ENCODE results near the gene BBS1.

BBS1 gene

DNA sequence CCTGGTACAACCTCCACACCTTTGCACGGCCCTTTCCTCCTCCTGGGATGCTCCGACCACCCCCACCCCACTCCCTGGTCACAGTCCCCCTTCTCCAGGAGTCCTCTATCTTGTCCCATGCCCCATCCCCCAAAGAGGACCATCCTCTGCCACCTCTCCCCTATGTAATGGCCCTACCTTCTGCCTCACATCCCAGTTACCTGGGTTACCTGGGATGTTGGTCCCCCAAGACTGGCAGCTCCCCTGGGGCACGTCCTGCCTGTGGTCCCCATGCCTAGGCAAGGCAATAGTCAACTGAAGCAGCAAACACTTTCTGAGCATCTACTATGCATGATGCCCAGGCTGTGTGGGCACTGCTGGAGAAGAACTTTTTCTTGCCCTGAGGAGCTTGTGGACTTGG, 45.0 kb downstream of the BBS1 start:
- Histone ChIP-seq H3K9ac (ENCODE audit: low read depth, low read length, poor library complexity, severe bottlenecking) (no peak overlapping the region), H3K36me3 (ENCODE audit: insufficient read depth, low read length) (no peaks in the 10 kb centered on the region), H3K27me3 (ENCODE audit: insufficient read depth, low read length, poor library complexity, severe bottlenecking) (no peaks in the 10 kb centered on the region), H4K20me1 (ENCODE audit: insufficient read depth, low read length, poor library complexity, severe bottlenecking) (no peaks in the 10 kb centered on the region), H3K9me2 (replicated peaks; ENCODE audit: low read depth, low read length) (no peaks in the 10 kb centered on the region), H2AFZ (ENCODE audit: low read length) (no peak overlapping the region), H3K4me2 (ENCODE audit: low read depth, low read length, poor library complexity, severe bottlenecking) (no peak overlapping the region), H3K9me3 (ENCODE audit: insufficient read depth, low read depth, low read length) (no peaks in the 10 kb centered on the region), H3K4me3 (ENCODE audit: low read length, poor library complexity, severe bottlenecking) (no peak overlapping the region), H3K4me1 (ENCODE audit: insufficient read depth, low read length, poor library complexity, severe bottlenecking) (no peaks in the 10 kb centered on the region), H3K79me2 (ENCODE audit: insufficient read depth, low read length) (no peaks in the 10 kb centered on the region), H3F3A (ENCODE audit: low read depth) (no peaks in the 10 kb centered on the region)
- TF ChIP-seq EZH2phosphoT487 (IDR thresholded peaks at IDR 0.05; ENCODE audit: borderline replicate concordance) = no peak
- TF ChIP-seq, protein P1, sequence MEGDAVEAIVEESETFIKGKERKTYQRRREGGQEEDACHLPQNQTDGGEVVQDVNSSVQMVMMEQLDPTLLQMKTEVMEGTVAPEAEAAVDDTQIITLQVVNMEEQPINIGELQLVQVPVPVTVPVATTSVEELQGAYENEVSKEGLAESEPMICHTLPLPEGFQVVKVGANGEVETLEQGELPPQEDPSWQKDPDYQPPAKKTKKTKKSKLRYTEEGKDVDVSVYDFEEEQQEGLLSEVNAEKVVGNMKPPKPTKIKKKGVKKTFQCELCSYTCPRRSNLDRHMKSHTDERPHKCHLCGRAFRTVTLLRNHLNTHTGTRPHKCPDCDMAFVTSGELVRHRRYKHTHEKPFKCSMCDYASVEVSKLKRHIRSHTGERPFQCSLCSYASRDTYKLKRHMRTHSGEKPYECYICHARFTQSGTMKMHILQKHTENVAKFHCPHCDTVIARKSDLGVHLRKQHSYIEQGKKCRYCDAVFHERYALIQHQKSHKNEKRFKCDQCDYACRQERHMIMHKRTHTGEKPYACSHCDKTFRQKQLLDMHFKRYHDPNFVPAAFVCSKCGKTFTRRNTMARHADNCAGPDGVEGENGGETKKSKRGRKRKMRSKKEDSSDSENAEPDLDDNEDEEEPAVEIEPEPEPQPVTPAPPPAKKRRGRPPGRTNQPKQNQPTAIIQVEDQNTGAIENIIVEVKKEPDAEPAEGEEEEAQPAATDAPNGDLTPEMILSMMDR (conservative IDR thresholded peaks at IDR 0.05; ENCODE audit: low read length) = no peak

DNA sequence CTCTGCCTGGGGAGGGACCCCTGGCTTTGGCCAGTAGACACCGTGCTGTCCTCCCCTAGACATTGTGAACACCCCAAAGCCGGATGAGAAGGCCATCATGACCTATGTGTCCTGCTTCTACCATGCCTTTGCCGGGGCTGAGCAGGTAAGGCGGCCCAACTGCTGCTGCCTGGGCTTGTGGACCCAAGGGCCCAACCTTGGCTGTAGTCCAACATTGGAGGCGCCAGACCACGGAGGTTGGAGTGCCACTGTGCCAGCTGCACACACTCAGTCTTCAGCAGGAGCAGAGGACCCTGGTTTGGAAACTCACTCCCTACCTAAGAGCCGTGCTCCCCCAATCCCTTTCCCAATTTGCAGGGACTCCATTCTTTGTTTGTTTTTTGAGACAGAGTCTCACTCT, 45.7 kb downstream of the BBS1 start:
- Histone ChIP-seq H3K79me2 (ENCODE audit: insufficient read depth, low read length) (no peaks in the 10 kb centered on the region), H4K20me1 (ENCODE audit: insufficient read depth, low read length, poor library complexity, severe bottlenecking) (no peaks in the 10 kb centered on the region), H3K36me3 (ENCODE audit: insufficient read depth, low read length) (no peaks in the 10 kb centered on the region), H3K27me3 (ENCODE audit: insufficient read depth, low read length, poor library complexity, severe bottlenecking) (no peaks in the 10 kb centered on the region), H3K9ac (ENCODE audit: low read depth, low read length, poor library complexity, severe bottlenecking) (no peak overlapping the region), H3K9me3 (ENCODE audit: insufficient read depth, low read depth, low read length) (no peaks in the 10 kb centered on the region), H3K9me2 (replicated peaks; ENCODE audit: low read depth, low read length) (no peaks in the 10 kb centered on the region), H3F3A (ENCODE audit: low read depth) (no peaks in the 10 kb centered on the region), H3K4me2 (ENCODE audit: low read depth, low read length, poor library complexity, severe bottlenecking) (no peak overlapping the region), H3K4me1 (ENCODE audit: insufficient read depth, low read length, poor library complexity, severe bottlenecking) (no peaks in the 10 kb centered on the region), H3K4me3 (ENCODE audit: low read length, poor library complexity, severe bottlenecking) (no peak overlapping the region), H2AFZ (ENCODE audit: low read length) (no peak overlapping the region)
- no peak for TF ChIP-seq EZH2phosphoT487 (IDR thresholded peaks at IDR 0.05; ENCODE audit: borderline replicate concordance)
- TF ChIP-seq, protein P1 (conservative IDR thresholded peaks at IDR 0.05; ENCODE audit: low read length) = no peak

DNA sequence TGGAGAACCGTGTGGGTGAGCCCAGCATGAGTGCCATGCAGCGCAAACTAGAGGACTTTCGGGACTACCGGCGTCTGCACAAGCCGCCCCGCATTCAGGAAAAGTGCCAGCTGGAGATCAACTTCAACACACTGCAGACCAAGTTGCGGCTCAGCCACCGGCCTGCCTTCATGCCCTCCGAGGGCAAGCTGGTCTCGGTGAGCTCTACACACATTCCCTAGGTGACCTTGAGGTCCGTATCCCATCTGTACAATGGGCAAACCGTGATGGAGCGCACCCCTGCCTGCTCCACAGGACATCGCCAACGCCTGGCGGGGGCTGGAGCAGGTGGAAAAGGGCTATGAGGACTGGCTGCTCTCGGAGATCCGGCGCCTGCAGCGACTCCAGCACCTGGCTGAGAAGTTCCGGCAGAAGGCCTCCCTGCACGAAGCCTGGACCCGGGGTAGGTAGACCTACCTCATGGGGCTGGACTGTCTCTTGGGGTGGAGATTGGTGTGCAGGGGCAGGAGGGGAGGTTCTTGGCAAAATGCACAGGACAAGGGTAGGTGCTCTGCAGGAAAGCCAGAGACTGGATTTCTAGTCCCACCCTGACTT, 47.4 kb downstream of the BBS1 start:
- no peaks in the 10 kb centered on the region for H3K36me3 ChIP-seq (ENCODE audit: insufficient read depth, low read length)
- TF ChIP-seq EZH2phosphoT487 (IDR thresholded peaks at IDR 0.05; ENCODE audit: borderline replicate concordance) = no peak
- TF ChIP-seq, protein P1 (conservative IDR thresholded peaks at IDR 0.05; ENCODE audit: low read length) = no peak

More for the DNA sequence above, 47.4 kb downstream of the BBS1 start:
- Histone ChIP-seq H3K27me3 (ENCODE audit: insufficient read depth, low read length, poor library complexity, severe bottlenecking) (no peaks in the 10 kb centered on the region), H2AFZ (ENCODE audit: low read length) (no peak overlapping the region), H3K9me3 (ENCODE audit: insufficient read depth, low read depth, low read length) (no peaks in the 10 kb centered on the region), H3K4me2 (ENCODE audit: low read depth, low read length, poor library complexity, severe bottlenecking) (no peak overlapping the region), H3K79me2 (ENCODE audit: insufficient read depth, low read length) (no peaks in the 10 kb centered on the region), H3K9ac (ENCODE audit: low read depth, low read length, poor library complexity, severe bottlenecking) (no peak overlapping the region), H3K9me2 (replicated peaks; ENCODE audit: low read depth, low read length) (no peaks in the 10 kb centered on the region), H4K20me1 (ENCODE audit: insufficient read depth, low read length, poor library complexity, severe bottlenecking) (no peaks in the 10 kb centered on the region), H3F3A (ENCODE audit: low read depth) (no peaks in the 10 kb centered on the region), H3K4me1 (ENCODE audit: insufficient read depth, low read length, poor library complexity, severe bottlenecking) (no peaks in the 10 kb centered on the region), H3K4me3 (ENCODE audit: low read length, poor library complexity, severe bottlenecking) (no peak overlapping the region)
